Measurements from ENCODE around the gene DENND2A.

DENND2A gene

DNA sequence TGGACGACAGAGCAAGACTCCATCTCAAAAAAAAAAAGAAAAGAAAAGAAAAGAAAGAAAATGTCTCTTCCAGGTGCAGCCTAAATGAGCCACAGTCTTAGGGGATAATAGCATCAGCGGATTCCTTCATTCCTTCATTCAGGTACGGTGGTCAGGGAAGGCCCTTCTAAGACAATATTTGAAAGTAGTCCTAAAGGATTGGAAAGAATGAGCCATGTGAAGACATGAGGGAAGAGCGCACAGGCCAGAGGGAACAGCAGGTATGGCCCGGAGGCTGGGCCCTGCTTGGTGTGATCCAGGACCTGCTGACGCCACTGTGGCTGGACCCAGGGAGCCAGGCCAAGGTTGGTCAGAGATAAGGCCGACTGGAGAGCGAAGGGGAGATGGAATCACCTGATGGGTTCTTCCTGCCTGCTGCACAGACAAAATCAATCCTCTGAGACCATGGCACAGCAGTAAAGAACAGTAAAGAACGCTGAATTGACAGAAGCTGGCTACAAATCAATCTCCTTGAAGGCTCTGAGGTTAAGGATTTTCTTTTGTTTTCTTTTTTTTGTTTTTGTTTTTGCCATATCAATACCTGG, 145.0 kb downstream of the DENND2A start:
- DNase-seq = no peak

DNA sequence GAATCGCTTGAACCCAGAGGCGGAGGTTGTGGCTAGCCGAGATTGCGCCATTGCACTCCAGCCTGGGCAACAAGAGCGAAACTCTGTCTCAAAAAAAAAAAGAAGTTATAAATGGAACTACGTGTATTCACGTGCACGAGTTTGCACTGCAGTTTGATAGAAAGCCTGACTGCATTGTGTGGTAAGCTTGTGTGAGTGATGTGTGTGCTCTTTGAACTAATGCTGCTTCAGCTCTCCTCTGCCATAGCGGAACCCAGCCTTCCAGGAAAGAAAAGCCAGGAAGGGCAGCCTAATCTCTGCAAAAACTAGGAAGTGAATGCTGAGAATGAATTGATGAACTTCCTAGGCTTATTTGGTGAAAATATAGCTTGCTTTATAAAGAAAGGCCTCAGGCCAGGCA, 145.7 kb downstream of the DENND2A start:
- DNase-seq = no peak

DNA sequence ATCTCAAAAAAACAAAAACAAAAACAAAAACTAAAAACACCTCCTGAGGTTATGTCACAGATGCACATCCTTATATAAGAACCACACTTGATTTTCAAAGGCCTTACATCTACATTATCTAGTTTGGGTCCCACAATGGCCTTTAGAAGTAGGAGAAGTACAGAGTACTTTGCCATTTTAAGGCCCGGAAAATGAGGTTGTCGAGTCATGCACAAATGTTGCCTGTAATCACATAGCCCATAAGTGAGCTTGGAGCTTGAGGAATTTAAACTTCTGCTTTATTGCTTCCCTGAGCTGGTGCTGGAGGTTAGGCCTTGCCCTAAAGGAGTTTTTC, 151.6 kb downstream of the DENND2A start:
- DNase-seq = no peak

DNA sequence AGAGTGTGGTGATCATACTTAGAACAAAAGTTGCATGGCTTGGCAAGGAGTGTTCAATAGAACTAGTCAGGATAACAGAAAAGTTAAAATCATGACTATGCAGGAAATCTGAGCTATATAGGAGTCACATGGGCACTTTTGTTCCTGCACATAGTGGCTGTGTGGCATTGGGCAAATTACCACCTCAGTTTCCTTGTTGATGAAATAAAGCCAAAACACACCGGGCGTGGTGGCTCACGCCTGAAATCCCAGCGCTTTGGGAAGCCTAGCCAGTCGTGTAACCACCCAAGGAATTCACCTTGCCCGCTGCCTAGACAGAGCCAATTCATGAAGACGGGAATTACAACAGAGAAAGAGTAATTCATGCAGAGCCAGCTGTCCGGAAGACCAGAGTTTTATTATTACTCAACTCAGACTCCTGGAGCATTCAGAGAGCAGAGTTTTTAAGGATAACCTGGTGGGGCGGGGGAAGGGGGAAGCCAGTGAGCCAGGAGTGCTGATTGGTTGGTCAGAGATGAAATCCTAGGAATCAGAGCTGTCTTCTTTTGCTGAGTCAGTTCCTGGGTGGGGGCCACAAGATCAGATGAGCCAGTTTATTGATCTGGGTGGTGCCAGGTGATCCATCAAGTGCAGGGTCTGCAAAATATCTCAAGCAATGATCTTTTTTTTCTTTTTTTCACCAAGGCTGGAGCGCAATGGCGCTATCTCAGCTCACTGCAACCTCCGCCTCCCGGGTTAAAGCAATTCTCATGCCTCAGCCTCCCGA, 154.9 kb downstream of the DENND2A start:
- no peak for DNase-seq

DNA sequence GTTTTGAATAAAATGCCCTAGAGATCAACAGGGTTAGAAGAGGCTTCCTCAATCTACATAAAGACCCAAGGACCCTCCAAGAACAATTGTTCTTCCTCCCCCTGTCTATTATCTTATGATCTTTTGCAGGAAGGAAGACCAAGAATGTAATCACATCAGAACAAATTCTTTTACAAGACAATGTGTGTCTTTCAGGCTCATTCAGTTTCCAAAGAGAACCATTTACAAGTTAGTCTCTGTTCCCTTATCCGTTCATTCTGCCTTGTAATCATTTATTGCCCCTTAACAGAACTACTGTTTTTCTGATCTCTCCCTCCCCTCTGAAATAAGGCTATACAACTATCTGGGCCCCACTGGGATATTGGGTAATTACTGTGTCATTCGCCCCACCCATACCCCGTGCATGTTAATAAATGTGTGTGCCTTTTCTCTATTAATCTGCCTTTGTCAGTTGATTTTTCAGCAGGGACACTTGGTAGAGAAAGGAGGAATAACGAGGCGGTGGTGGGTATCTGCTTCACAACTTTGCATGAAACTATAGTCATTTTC, 155.6 kb downstream of the DENND2A start:
- no peak for DNase-seq

DNA sequence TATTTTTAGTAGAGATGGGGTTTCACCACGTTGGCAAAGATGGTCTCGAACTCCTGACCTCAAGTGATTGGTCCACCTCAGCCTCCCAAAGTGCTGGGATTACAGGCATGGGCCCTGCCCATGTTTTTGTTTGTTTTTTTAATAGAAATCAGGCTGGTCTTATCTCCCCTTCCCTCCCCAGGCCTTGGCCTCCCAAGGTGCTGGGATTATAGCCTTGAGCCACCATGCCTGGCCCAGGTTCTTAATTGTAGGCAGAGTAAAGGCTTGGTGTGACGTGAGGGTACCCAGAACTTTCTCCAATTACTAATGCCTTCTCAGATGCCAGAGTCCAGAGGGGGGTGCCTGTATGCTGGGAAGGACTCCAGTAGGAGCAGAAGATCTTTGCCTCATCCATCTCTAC, 156.1 kb downstream of the DENND2A start:
- no peak for DNase-seq

DNA sequence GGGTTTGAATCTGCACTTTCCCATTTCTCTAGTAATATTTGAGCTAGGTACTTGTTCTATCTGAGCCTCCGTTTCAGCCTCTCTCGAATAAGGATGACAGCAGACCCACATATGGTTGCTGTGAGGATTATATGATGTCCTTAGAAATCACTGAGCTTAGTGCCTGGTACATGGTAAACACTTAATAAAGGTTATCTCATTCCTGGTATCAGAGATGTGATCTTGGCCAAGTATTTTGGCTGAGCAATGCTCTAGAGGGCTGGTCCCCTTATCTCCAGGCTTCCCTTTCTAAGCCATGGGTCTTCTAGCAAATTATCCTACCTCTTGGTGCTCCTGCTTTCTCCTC, 160.9 kb downstream of the DENND2A start:
- DNase-seq = no peak

DNA sequence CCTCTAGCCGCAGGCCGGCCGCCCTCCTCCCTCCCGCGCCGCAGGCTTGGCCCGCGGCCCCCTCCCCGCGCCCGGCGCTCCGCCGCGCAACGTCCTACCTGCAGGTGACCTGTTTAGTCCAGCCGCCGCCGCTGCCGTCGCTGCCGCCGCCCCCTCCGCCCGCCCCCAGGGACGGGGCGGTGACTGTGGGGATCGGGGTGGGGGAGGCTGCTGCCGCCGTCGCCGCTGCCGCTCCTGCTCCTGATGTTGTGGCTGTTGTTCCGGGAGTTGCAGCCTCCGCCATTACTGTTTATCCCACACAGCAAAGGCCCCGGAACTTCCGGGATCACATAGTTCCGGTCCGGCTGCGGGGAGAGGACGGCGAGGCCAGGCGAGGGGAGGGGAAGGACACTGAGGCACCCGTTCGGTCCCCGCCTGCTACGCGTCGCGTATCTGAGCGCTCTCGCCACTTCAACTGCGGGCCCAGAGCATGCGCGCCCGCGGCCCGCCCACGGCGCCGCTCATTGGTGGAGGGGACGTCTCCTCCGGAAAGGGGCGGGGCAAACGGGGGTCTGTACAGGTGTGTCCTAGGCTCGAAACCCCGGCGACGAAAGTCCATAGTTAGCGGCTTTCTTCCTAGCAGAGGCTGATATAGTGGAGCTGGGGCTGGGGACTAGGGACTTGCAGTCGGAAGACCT, 161.4 kb downstream of the DENND2A start, which contains the start of gene MKRN1:
TSS of gene MKRN1 (minus strand) at position 444 of the 677 bp plus-strand sequence. CDS start at position 283, 161 bp downstream.
- peak; percentile 96 for DNase-seq

DNA sequence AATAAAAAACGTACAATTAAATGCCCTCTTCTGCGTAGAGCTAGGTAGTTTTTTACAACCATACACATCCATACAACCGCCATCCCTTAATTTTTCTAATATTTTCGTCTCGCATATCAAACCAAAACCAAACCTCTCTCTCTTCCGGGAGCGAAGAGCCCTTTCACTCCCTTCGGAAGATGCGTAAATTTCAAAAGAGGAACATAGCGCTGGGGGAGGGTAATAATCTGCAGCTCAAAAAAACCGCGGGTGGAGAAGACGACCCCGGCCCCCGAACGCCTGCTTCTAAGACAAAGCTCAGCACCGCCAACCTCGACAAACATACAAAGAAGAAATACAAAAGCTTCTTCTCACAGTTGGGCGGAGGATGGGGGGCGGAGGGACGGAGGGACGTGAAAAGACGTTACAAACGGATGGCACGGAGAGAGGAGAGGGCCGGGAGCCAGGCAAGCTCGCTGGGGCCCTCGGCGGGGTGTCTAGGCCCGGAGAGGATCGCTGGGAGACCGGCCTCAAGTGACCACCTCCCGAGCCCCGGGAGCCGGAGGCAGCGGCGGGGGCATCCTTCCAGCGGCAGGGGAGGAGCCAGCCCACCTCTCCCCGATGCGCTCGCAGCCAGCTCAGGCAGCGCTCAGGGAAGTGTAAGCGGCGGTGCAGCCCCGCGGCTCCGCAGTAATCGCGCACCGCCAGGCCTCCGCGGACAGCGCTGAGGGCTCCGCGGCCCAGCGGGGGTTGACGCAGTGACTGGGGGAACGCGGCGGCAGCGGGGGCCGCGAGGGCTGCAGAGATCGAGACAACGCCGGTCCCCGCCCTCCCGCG, 162.2 kb downstream of the DENND2A start:
- peak; percentile 58 for DNase-seq

DNA sequence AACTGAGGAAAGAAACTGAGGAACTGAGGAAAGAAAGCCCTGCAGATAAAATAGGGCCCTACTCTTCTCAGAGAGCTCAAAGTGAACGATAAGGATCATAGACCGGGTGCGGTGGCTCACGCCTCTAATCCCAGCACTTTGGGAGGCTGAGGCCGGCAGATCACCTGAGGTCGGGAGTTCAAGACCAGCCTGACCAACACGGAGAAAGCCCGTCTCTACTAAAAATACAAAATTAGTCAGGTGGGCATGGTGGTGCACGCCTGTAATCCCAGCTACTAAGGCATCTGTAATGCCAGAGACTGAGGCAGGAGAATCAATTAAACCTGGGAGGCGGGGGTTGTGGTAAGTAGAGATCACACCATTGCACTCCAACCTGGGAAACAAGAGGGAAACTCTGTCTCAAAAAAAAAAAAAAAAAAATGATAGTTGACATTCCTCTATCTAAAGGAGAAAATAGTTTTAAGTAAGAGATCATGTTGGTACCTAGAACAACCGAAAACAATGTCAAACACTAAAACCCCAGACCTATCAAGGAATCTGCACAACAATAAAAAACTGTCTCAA, 163.8 kb downstream of the DENND2A start:
- no peak for DNase-seq

DNA sequence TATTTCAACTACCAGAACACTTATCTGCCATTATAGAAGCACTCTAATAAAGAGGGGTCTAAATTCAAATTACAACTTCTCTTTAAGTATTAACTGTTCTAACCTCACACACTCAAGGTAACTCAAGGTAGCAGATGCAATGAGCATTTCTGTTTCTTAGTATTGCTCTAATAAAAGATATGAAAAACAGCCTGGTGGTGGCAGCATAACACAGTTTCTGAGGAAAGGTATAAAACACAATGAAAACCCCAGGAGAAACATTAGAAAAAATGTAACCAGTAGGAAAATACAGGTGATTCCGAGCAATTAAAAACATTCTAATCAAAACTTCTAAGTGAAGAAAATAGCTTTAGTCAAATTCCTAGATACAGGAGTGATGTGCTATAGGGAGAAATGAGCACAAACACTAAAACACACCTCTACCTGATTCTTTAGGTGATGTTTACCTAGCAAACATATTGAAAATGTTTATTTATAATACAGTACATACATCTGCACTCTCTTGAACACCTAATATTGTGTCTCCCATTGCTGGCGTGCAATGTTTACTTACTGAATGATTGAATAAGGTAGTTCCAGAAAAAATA, 164.8 kb downstream of the DENND2A start:
- peak; percentile 54 for DNase-seq

Measured in stimulated activated CD8-positive, alpha-beta memory T cell treated with anti-CD3 and anti-CD28 coated beads, Interleukin-4, amount 100 ng/mL, for 48 hours (primary cell).